GOT3 (cell line): ENCODE results near the gene IL10RA.
"Not testable (repeated sequence)": the region's sequence is repeated elsewhere in the genome, so short reads cannot be mapped to it uniquely, and the experiment has no call there.

Source experiments
- DNase-seq: peaks from one replicate; lab custom pipeline; 2025; ENCODE audit warnings: mixed read lengths; lab: John Stamatoyannopoulos, UW

IL10RA gene

GRCh38 chr11:117962826-117963225 lies 23.4 kb upstream of the IL10RA start:
- DNase-seq, result no peak

GRCh38 chr11:117966908-117967307 lies 19.3 kb upstream of the IL10RA start:
- no peak for DNase-seq

- no peak for DNase-seq
These were observed 16.8 kb upstream of the IL10RA start for GRCh38 chr11:117969160-117969991.

- no peak for DNase-seq
These were observed 15.7 kb upstream of the IL10RA start for GRCh38 chr11:117970400-117971024.

- DNase-seq, result no peak
These were observed 14.2 kb upstream of the IL10RA start for GRCh38 chr11:117972044-117972443.

- DNase-seq, result no peak
These were observed 13.3 kb upstream of the IL10RA start for GRCh38 chr11:117972629-117973502.

- DNase-seq, result no peak
These were observed 12.7 kb upstream of the IL10RA start for GRCh38 chr11:117973503-117973860.

- DNase-seq, result no peak
These were observed 9.7 kb upstream of the IL10RA start for GRCh38 chr11:117976445-117976844.

GRCh38 chr11:117977029-117977428 lies 9.2 kb upstream of the IL10RA start:
- DNase-seq, result no peak

GRCh38 chr11:117977612-117978264 lies 8.5 kb upstream of the IL10RA start:
- DNase-seq, result not testable (repeated sequence)

GRCh38 chr11:117978291-117978910 lies 7.8 kb upstream of the IL10RA start:
- not testable (repeated sequence) for DNase-seq

- no peak for DNase-seq
These were observed 7.2 kb upstream of the IL10RA start for GRCh38 chr11:117978991-117979390.

- no peak for DNase-seq
These were observed 6.5 kb upstream of the IL10RA start for GRCh38 chr11:117979481-117980211.

- DNase-seq, result no peak
These were observed 5.9 kb upstream of the IL10RA start for GRCh38 chr11:117980280-117980679.

GRCh38 chr11:117980720-117981119 lies 5.5 kb upstream of the IL10RA start:
- no peak for DNase-seq

GRCh38 chr11:117983163-117983475 lies 3.1 kb upstream of the IL10RA start:
- DNase-seq, result no peak

GRCh38 chr11:117984476-117984875 lies 1.7 kb upstream of the IL10RA start:
- DNase-seq, result no peak

GRCh38 chr11:117986981-117987574 lies 884 bp downstream of the IL10RA start:
- no peak for DNase-seq

GRCh38 chr11:117989351-117990102 lies 3.3 kb downstream of the IL10RA start:
- no peak for DNase-seq

- no peak for DNase-seq
These were observed 5.9 kb downstream of the IL10RA start for GRCh38 chr11:117992136-117992535.
